GM18951 (cell line): ENCODE data around the gene GRIPAP1.

ENCODE experiments used
- POLR2A ChIP-seq: IDR thresholded peaks from 4 replicates; pipeline ENCODE4 v1.6.1; 2011; ENCODE audit warnings: mild to moderate bottlenecking; ENCODE audit not compliant: insufficient read length, insufficient read depth; ENCODE audit errors: extremely low read depth
- in situ Hi-C: fragments of 300-500 bp; cut with MboI; formaldehyde crosslinking; loops from one replicate; pipeline ENCODE4 v1.12.0; 2022; ENCODE audit warnings: low sequenced_read_pairs, mixed read lengths, inconsistent platforms; ENCODE audit not compliant: unreplicated experiment

Gene GRIPAP1

DNA sequence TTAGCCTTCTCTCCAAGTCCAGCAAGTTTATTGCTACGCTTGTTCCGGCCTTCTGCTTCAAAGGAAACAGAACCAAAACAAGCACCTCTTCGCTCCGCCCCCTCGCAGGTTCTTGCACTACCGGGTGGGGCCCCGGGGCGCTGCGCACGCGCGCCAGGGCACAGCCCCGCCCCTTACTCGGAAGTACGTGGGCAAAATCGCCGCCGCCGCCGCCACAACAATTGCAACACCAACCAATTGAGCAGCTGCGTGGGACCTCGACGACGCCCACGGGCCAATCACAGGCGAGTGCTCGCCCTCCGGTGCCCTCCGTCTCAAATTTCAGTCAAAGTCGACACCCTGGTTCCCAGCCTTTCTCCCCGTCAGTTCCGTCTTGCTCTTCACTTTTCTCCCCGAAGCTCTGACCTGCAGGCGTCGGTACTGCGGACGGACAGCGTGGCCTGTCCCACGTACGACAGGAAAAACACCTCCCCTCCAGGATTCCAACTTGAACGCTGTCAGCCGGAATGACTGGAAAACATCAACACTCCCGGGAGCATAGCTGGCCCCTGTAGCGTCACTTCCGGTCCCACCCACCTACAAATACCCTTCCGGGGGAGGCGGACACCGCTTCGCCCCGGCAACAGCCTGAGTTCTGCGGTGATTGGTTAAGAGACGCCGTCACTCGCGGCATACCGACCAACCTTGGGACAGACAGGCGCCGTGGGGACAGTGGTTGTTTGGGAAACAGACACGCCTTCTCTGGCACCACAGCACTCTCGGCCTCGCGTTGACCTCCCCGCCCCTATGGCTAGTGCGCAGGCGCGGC, 44.0 kb downstream of the GRIPAP1 start:
- in situ Hi-C loops, result no loop called here
- peak; percentile 42 for TF ChIP-seq POLR2A

DNA sequence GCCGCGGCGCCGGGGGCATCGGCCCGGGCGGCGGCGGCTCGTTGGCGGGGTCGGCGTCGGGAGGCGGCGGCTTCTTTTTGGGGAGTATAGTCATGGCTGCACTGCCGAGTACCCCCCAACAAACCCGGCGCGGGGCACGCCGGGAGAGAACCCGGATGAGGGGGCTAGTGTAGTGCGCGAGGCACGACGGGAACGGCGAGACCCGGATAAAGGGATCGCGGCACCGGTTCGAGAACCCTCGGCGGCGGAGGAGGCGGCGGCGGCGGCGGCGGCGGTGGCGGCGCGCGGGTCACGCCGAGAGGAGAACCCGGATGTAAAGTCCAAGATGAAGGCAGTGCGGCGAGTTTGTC, 44.6 kb downstream of the GRIPAP1 start, which contains the start of gene OTUD5:
Gene OTUD5, minus strand, starts transcription at position 131 of the 350 bp plus-strand sequence. Its CDS starts 37 bp downstream, at position 94.
- peak; percentile 55 for TF ChIP-seq POLR2A
- in situ Hi-C loops, result no loop called here

DNA sequence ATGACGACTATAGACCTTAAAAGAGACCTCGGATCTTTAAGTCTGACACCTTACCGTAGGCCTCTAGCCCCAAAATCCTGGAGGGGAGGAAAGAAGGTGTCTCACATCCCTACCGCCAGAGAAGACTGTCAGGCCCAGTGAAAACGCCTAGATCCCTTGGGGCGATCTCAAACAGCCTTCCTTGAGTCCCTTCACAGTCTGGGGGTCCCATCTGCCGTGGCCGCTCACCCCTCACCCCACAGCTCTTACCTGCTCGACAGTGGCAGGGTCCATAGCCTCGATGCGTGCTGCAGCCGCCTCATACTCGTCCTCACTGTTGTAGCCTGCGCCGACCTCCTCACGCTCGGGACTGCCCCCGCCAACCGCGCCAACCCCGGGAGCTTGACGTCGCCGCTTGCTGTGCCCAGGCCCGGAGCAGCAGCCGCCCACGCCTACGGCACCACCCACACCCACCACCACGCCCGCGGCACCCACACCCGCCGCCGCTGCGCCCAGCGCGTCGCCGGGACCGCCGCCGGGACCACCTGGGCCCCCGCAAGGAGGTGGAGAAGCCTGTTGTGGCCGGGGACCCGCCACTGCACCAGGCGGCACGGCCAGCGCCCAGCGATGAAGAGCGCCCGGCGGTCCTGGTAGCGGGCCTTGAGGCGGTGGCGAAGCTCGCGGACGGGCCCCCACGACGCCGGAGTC, 45.2 kb downstream of the GRIPAP1 start:
- no peak for TF ChIP-seq POLR2A
- in situ Hi-C loops, result no loop called here

DNA sequence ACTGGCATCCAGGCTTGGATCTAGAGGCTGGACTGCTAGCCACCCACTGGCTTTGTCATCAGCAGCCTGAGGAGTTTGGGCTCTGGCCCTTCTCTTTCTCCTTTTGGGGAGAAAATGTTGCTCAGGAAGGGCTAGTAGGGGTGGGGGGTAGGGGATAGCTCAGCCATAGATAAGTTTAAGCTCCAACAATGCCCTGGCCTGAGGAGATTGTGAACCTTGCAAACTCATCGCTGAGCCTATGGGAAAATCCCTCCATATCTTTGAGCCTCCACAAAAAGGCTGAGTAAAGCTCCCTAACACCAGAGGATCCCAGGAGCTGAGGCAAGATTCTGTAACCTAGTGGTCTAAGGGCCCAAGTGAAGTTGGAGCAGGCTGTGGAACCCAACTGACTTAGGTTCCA, 53.5 kb downstream of the GRIPAP1 start:
- TF ChIP-seq POLR2A, result no peak
- in situ Hi-C loops, result no loop called here

DNA sequence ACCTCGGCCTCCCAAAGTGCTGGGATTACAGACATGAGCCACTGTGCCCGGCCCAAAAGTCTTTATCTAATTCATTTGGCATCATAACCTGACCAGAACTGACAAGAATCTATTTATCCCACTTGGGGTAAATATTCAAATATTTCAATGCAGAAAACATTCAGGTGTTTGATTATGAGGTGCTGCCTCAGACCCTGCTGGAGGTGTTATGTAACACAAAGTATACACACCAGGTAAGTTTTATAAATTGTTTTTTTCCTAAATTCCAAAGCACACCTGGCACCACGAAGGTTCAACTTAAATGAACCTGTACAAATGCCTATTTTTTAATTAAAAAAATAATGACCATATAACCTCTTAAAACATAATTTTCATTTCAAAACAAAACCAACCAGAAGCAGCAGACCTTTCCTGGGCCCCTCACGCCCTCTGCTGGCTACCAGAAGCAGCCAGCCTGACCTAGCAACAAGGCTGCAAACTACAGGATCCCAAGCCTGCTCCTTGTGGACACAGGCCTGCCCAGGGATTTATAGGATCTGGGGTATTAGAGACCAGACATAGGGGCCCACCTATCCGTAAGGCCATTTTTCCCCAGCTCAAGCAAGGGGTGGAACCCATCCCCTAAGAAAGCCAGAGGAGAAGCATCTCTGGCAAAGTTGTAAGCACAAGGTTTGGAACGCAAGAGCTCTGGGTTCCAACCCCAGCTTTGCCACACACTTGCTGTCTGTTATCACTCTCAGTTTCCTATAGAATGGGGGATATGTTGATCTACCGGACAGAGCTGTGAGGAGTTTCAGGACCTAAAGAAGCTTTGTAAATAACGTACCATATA, 56.3 kb downstream of the GRIPAP1 start:
- TF ChIP-seq POLR2A, result no peak
- in situ Hi-C loops, result no loop called here

DNA sequence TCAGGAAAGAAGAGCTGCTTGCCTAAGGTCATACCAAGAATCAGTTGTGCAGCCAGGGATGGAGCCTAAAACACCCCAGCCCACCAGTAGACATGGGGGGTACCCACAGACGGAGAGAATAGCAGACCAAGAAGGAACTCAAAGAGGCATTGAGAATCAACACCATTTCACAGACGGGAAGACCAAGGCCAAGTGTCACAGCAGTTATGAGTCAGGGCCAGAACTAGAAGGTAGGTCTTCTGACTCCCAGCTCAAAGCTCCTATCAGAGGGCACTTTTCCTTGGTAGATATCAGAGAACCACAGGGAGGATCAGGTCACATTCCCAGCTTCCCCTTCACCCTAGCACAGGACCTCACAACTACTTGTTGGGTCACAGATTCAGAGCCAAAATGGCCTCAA, 59.2 kb downstream of the GRIPAP1 start:
- in situ Hi-C loops, result no loop called here
- TF ChIP-seq POLR2A, result no peak

DNA sequence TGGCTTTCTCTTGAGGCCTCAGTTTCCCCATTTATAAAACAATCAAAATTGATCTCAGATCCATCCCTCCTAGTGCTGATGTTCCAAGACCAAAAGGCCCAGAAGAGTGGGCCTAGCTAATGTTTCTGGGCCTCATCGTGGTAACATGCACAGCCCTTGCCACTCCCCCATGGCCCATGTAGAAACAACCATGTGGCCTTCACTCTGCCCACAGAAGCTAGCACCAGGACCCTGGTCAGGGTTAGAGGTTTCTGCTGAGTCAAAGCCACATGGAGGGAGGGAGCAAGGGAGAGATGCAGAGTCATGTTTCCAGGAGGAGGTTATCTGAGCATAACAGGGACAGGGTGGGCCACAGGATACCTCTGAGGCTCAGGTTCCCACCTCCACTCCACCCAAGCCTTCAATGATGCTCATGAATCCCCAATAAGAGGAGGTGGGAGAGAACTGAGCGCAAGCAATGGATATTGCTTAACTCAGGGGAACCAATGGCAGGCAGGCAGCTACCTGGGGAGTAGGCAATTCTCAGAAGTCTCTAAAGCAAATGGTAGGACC, 61.6 kb downstream of the GRIPAP1 start:
- TF ChIP-seq POLR2A, result no peak
- in situ Hi-C loops, result no loop called here

DNA sequence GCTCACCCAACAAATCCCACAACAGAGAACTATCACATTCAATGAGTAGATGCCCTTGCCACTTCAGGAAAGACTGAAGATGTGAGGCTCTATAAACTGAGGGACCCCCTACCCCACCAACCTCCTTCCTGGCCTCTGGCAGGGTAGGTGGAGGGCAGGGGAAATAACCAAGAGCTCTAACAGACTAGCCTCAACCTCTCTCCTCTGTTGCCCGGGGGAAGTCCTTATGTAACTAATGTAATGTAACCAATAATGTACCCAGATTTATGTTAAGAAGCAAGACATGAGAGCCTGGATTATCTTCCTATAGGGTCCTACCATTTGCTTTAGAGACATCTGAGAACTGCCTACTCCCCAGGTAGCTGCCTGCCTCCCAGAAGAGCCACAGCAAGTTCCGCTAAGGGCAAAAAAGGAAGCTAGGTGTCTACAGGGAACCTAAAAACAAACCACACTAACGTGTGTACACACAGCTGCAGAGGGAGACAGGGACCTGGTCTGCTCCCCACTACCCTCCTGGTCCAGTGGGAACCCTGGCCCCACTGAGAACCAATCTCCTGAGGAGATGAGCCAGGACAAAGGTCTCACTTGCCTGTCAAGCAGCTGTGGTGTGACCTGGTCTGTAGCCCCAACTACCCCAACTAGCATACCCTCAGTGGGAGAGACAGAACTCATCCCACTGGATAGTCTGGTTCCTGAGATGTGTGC, 62.4 kb downstream of the GRIPAP1 start:
- no peak for TF ChIP-seq POLR2A
- in situ Hi-C loops, result no loop called here

DNA sequence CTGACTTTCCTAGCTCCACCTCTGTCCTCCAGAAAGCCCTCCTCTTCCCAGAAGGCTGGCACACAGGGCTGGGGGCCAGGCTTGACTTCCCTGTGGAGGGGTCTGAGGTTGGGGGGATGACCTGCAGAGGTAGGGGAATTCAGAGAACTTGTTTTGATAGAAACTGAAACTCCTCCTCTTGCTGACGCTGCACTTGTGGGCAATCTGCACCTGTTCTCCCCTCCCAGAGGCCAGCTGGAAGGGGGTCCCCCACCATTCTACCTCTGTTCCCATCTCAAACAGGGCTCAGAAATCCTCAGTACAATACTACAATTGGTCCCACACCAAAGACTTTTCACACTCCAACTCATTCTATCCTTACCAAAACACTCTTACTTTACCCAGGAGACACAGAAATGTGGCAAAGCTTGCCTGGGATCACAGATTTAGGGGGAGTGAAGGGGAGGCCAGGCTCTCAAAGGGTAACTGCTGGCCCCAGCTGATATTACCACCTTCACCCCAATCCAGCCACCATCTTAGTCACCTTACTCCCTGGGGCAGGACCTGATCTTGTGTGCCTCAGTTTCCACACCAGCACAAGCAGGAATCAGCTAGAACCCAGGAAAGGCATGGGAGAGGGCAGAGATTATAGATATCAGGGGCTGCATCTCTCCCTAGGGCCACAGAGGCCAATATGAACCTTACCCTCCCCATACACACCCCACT, 63.2 kb downstream of the GRIPAP1 start:
- in situ Hi-C loops, result no loop called here
- no peak for TF ChIP-seq POLR2A

DNA sequence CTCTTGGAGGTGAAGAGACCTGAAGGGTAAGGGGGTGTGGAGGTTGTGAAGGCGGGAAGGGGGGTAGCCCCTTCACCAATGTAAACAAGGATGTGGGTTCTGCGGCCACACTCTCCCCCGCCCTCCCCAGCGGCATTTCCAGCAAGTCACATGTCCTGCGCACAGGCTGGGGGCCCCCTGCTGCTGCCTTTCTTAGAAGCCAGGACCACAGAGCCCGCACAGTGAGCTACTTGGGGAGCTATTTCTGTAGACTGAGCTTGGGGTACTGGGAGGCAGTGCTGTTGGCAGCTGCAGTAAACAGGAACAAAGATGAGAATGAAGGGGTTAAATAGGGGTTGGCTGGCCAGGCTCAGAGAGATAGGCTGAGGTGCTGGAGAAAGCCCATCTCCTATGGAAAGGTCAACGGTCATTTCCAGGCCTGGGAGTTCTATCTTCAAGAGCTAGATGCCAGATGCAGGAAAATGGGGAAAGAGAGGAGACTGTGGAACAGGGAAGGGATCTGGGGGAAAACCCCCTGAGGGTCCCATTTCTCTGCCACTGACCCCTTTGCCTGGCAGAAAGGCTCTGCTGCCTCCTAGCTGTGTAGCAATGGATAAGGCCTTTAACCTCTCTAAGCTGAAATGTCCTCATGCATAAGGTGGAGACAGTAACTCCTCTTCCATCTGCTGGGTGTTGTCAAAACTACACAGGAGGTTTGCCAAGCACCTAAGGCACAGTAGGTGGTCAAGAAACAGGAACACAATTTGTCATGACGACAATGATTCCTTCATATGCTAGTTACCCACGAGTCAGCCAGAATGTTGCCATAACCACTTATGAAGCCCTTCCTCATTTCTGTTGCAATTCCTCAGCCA, 64.8 kb downstream of the GRIPAP1 start:
- TF ChIP-seq POLR2A, result peak; percentile 15
- in situ Hi-C loops, result no loop called here

DNA sequence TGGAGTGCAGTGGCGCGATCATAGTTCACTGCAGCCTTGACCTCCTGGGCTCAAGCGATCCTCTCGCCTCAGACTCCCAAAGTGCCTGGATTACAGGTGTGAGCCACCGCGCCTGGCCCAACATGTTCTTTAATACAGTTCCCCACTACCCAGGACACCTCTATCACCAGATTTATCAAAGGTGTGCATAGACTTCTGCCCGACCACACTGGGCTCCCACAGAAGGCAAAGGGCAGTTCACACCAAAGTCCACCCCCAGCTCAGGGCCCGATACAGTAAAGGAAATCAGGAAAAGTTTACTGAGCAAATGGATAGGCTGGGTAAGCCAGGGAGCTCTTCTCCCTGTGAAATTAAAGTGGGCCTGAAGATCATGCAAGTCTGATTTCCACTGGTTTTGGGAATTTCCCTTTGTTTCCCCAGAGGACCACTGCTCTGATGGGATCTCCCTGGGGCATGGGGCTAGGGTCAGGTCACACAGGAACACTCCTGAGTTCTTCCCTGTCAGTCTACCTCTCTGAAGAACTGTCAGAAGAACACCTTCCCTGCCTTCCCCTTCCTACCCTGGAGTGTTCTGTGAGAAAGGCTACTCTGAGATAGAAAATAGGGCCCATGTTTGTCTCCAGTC, 65.5 kb downstream of the GRIPAP1 start:
- no peak for TF ChIP-seq POLR2A
- in situ Hi-C loops, result no loop called here
